HepG2 (cell line): ENCODE data around the gene FAM149A. TPM values are rescaled to one million over a fixed set of nuclear protein-coding genes. Genes with fewer than 3 reads are reported as not detected.

Experiments
- ATAC-seq: fragments of 200-7000 bp; cut with Tn5 transposase; 3 replicates; pipeline ENCODE4 v1.9.1; 2020; ENCODE audit warnings: mild to moderate bottlenecking, moderate library complexity
- BruUV-seq: library from RNA; stranded (reverse); fragments of 400-500 nt; replicated peaks from 2 replicates; lab custom pipeline; 2021; lab: Mats Ljungman, UMichigan
- CTCF ChIA-PET: fragments of 300-600 bp; formaldehyde crosslinking; extraction: SDS; loops from one replicate; lab custom pipeline; 2021; ENCODE audit warnings: low total read pairs, inconsistent platforms, low intra/inter-chr PET ratio; lab: Yijun Ruan, JAX
- POLR2A ChIA-PET: fragments of 350-600 bp; sonication (Branson Sonifier 250); formaldehyde crosslinking; loops from one replicate; lab custom pipeline; 2020; ENCODE audit warnings: antibody characterized with exemption, inconsistent platforms; lab: Yijun Ruan, JAX
- DNase-seq: peaks from one replicate; pipeline ENCODE4 v3.0.0-alpha.2; 2015; ENCODE audit warnings: low spot score
- FAIRE-seq: peaks from 3 replicates; lab custom pipeline; 2011; peaks lifted over from hg19 to GRCh38; lab: Jason Lieb, UNC
- H2AFZ ChIP-seq: one replicate; pipeline ENCODE4 v1.6.1; 2011; ENCODE audit warnings: low read length, inconsistent platforms
- H3K27ac ChIP-seq: fragments of 300-600 bp; 3 replicates; pipeline ENCODE4 v1.8.0; 2011; ENCODE audit warnings: mixed run types, mild to moderate bottlenecking, mixed read lengths, low read length, inconsistent platforms; ENCODE audit not compliant: insufficient read depth; ENCODE audit errors: extremely low read length
- H3K27me3 ChIP-seq, 2 experiments: fragments of 200-600 bp in 1 of 2; 2 replicates in 1 of 2; 3 replicates in 1 of 2; pipeline versions ENCODE4 v1.6.0 to v1.8.0; 2011; ENCODE audit warnings: low read length in 2 of 2, mild to moderate bottlenecking in 2 of 2, moderate library complexity in 2 of 2, inconsistent platforms in 1 of 2; ENCODE audit not compliant: insufficient read depth in 2 of 2, control insufficient read depth in 1 of 2
- H3K36me3 ChIP-seq, 2 experiments: fragments of 200-600 bp in 1 of 2; replicated peaks in 1 of 2; 2 replicates in 1 of 2; 3 replicates in 1 of 2; pipeline versions ENCODE4 v1.5.1 to v1.8.0; 2011; ENCODE audit warnings: low read length in 2 of 2, inconsistent platforms in 1 of 2; ENCODE audit not compliant: insufficient read depth in 2 of 2, control insufficient read depth in 1 of 2
- H3K4me1 ChIP-seq: 2 replicates; pipeline ENCODE4 v1.5.1; 2012; ENCODE audit warnings: low read length, inconsistent platforms; ENCODE audit not compliant: insufficient read depth
- H3K4me2 ChIP-seq: 2 replicates; pipeline ENCODE4 v1.6.0; 2011; ENCODE audit warnings: low read depth, low read length, inconsistent platforms
- H3K4me3 ChIP-seq, 3 experiments: fragments of 200-600 bp in 1 of 3; sonication (generic), shearing (Covaris generic) in 1 of 3; replicated peaks in 1 of 3; 2 replicates each; pipeline ENCODE4 v1.5.1; 2011 to 2016; ENCODE audit warnings: low read length in 3 of 3, inconsistent platforms in 2 of 3, low read depth in 2 of 3, mild to moderate bottlenecking in 2 of 3, control low read depth in 1 of 3, mixed read lengths in 1 of 3; ENCODE audit not compliant: insufficient read depth in 1 of 3
- H3K79me2 ChIP-seq: one replicate; pipeline ENCODE4 v1.6.1; 2011; ENCODE audit warnings: low read length, inconsistent platforms; ENCODE audit not compliant: insufficient read depth
- H3K9ac ChIP-seq: 2 replicates; pipeline ENCODE4 v1.6.0; 2011; ENCODE audit warnings: mild to moderate bottlenecking, low read depth, low read length, inconsistent platforms; ENCODE audit not compliant: insufficient read depth
- H3K9me3 ChIP-seq: 2 replicates; pipeline ENCODE4 v1.5.1; 2012; ENCODE audit warnings: mild to moderate bottlenecking, low read length
- H4K20me1 ChIP-seq: 2 replicates; pipeline ENCODE4 v1.6.0; 2011; ENCODE audit warnings: inconsistent platforms, mild to moderate bottlenecking, low read length, moderate library complexity; ENCODE audit not compliant: insufficient read depth
- AGO2 ChIP-seq: fragments of 200-400 bp; formaldehyde crosslinking; optimal IDR thresholded peaks from 2 replicates; pipeline ENCODE3; 2017; ENCODE audit warnings: mild to moderate bottlenecking, low read depth, low read length, moderate library complexity
- ARID5B ChIP-seq: IDR thresholded peaks from 2 replicates; pipeline ENCODE4 v1.4.0; 2020; ENCODE audit warnings: mild to moderate bottlenecking, missing genetic modification reagents
- EP300 ChIP-seq, 3 experiments: sonication (generic) in 1 of 3; formaldehyde crosslinking in 1 of 3; IDR thresholded peaks; 2 replicates each; pipeline versions ENCODE4 v1.5.1 to v1.6.1; 2011 to 2020; ENCODE audit warnings: low read depth in 2 of 3, low read length in 2 of 3, borderline replicate concordance in 1 of 3, improper control_type of control experiment in 1 of 3, mild to moderate bottlenecking in 1 of 3, missing genetic modification reagents in 1 of 3, moderate library complexity in 1 of 3
- FOXO1 ChIP-seq: sonication (generic); formaldehyde crosslinking; IDR thresholded peaks from 2 replicates; pipeline ENCODE4 v1.4.0; 2020; ENCODE audit warnings: missing genetic modification reagents
- GATAD1 ChIP-seq: IDR thresholded peaks from 2 replicates; pipeline ENCODE4 v1.6.1; 2016; ENCODE audit warnings: missing genetic modification reagents, missing compliant biosample characterization
- MTA1 ChIP-seq: sonication (generic); formaldehyde crosslinking; IDR thresholded peaks from 2 replicates; pipeline ENCODE4 v1.4.0; 2020; ENCODE audit warnings: missing genetic modification reagents, mild to moderate bottlenecking, borderline replicate concordance
- RFX1 ChIP-seq: fragments of 450-650 bp; IDR thresholded peaks from 2 replicates; pipeline ENCODE4 v1.6.1; 2017
- SETDB1 ChIP-seq: sonication (generic); formaldehyde crosslinking; IDR thresholded peaks from 2 replicates; pipeline ENCODE4 v1.5.1; 2020; ENCODE audit warnings: missing genetic modification reagents, mild to moderate bottlenecking, borderline replicate concordance
- TOE1 ChIP-seq: sonication (generic); formaldehyde crosslinking; IDR thresholded peaks from 2 replicates; pipeline ENCODE4 v1.4.0; 2020; ENCODE audit warnings: mild to moderate bottlenecking, missing genetic modification reagents
- ZBTB7B ChIP-seq: sonication (generic); formaldehyde crosslinking; IDR thresholded peaks from 2 replicates; pipeline ENCODE4 v1.4.0; 2020; ENCODE audit warnings: missing genetic modification reagents
- ZNF292 ChIP-seq: sonication (generic); formaldehyde crosslinking; IDR thresholded peaks from 2 replicates; pipeline ENCODE4 v1.8.1; 2022; ENCODE audit warnings: mild to moderate bottlenecking, low read depth, missing genetic modification reagents, borderline replicate concordance
- ZNF552 ChIP-seq: sonication (generic); formaldehyde crosslinking; IDR thresholded peaks from 2 replicates; pipeline ENCODE4 v1.9.0; 2022; ENCODE audit warnings: missing genetic modification reagents, mild to moderate bottlenecking, borderline replicate concordance
- ZNF740 ChIP-seq: sonication (generic); formaldehyde crosslinking; IDR thresholded peaks from 2 replicates; pipeline ENCODE4 v1.4.0; 2020; ENCODE audit warnings: missing genetic modification reagents
- WGBS: methylation state at CpG from one replicate; pipeline ENCODE4 v1.1.6; 2017; ENCODE audit warnings: low lambda C conversion rate; 5-methylcytosine and 5-hydroxymethylcytosine counted together
- in situ Hi-C: cut with HindIII; loops from 2 replicates; pipeline ENCODE4 v1.10.0; 2017; ENCODE audit warnings: low pct_unique_long_range_greater_than_20kb; ENCODE audit not compliant: extremely low pct_ligation_motif_present
- intact Hi-C: fragments of 100-400 bp; cut with micrococcal nuclease; formaldehyde crosslinking; loops from one replicate; pipeline ENCODE4 v1.10.0; 2022; ENCODE audit not compliant: unreplicated experiment
- polyA plus RNA-seq, 8 experiments: library from polyadenylated mRNA; depleted of rRNA in 3 of 8; stranded (reverse) in 7 of 8; unstranded in 1 of 8; fragments of >200 nt; fragmentation: Illumina TruSeq in 4 of 8; extraction: Trizol in 4 of 8; gene quantifications; 2 replicates each; pipeline versions ENCODE4 v1.2.1 to v1.2.3, GENCODE V29; 2011 to 2016; ENCODE audit warnings: low read depth in 4 of 8, missing spikeins in 1 of 8, mixed read lengths in 1 of 8; ENCODE audit not compliant: insufficient read depth in 1 of 8
- total RNA-seq, 5 experiments: library from RNA; depleted of rRNA; stranded (reverse); fragments of >200 nt; fragmentation: Illumina TruSeq; extraction: Trizol; gene quantifications; 2 replicates each; pipeline ENCODE4 v1.2.3, GENCODE V29; 2016; ENCODE audit warnings: low read depth in 1 of 5
- TF ChIP-seq, protein P1 (sequence below): sonication (generic); formaldehyde crosslinking; IDR thresholded peaks from 2 replicates; pipeline ENCODE4 v1.4.0; 2020; ENCODE audit warnings: missing genetic modification reagents
- TF ChIP-seq, protein P2 (sequence below): sonication (generic); formaldehyde crosslinking; conservative IDR thresholded peaks from 2 replicates; pipeline ENCODE4 v1.4.0; 2020; ENCODE audit warnings: missing genetic modification reagents

Gene FAM149A
- total and polyA plus RNA-seq, 2 of the 13 experiments (the other 11 are each of a cell fraction or from before 2014, with no cell fraction given), result not detected

GRCh38 chr4:186150926-186151325 lies 46.4 kb downstream of the FAM149A start:
- ATAC-seq, result peak; percentile 51; the same call in 1 of the 3 replicates
- in situ Hi-C loops, result no loop called here
- no peaks in the 10 kb centered on the region for H4K20me1 ChIP-seq
- DNase-seq, result no peak
- H3K9me3 ChIP-seq, result no peaks in the 10 kb centered on the region
- no TSS peak for BruUV-seq
- no peak overlapping the region for H3K27ac ChIP-seq
- H3K36me3 ChIP-seq, result no peaks in the 10 kb centered on the region
- ChIA-PET CTCF (no interaction called here), POLR2A (no interaction called here)
- H3K4me2 ChIP-seq, result no peak overlapping the region
- no peak overlapping the region for H3K4me3 ChIP-seq
- intact Hi-C loops, result no loop called here
- 45% methylated on average over 13 of the region's 13 CpGs for WGBS
- peaks cover 0 to 22% of the 10 kb centered on the region in 2 experiments; a peak in 2 of 5 replicates for H3K27me3 ChIP-seq
- no peak for FAIRE-seq
- no peak overlapping the region for H2AFZ ChIP-seq
- no peaks in the 10 kb centered on the region for H3K4me1 ChIP-seq
- H3K79me2 ChIP-seq, result no peaks in the 10 kb centered on the region
- H3K9ac ChIP-seq, result no peak overlapping the region
- TF ChIP-seq AGO2 (no peak), ZNF292 (CRISPR knock-in tag) (no peak), ARID5B (CRISPR knock-in tag) (no peak), RFX1 (no peak), MTA1 (CRISPR knock-in tag) (no peak), GATAD1 (CRISPR knock-in tag) (no peak), TOE1 (CRISPR knock-in tag) (no peak), SETDB1 (no peak), ZBTB7B (CRISPR knock-in tag) (no peak), ZNF740 (CRISPR knock-in tag) (no peak), ZNF552 (no peak), EP300 (IDR thresholded peaks at IDR 0.05; ENCODE audit: low read depth in 2 of 2, low read length in 2 of 2) (no peak), EP300 (CRISPR knock-in tag; IDR thresholded peaks at IDR 0.05; ENCODE audit: borderline replicate concordance) (no peak), FOXO1 (CRISPR knock-in tag) (no peak)
- TF ChIP-seq, protein P1, sequence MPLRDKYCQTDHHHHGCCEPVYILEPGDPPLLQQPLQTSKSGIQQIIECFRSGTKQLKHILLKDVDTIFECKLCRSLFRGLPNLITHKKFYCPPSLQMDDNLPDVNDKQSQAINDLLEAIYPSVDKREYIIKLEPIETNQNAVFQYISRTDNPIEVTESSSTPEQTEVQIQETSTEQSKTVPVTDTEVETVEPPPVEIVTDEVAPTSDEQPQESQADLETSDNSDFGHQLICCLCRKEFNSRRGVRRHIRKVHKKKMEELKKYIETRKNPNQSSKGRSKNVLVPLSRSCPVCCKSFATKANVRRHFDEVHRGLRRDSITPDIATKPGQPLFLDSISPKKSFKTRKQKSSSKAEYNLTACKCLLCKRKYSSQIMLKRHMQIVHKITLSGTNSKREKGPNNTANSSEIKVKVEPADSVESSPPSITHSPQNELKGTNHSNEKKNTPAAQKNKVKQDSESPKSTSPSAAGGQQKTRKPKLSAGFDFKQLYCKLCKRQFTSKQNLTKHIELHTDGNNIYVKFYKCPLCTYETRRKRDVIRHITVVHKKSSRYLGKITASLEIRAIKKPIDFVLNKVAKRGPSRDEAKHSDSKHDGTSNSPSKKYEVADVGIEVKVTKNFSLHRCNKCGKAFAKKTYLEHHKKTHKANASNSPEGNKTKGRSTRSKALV (CRISPR knock-in tag), result no peak
- TF ChIP-seq, protein P2, sequence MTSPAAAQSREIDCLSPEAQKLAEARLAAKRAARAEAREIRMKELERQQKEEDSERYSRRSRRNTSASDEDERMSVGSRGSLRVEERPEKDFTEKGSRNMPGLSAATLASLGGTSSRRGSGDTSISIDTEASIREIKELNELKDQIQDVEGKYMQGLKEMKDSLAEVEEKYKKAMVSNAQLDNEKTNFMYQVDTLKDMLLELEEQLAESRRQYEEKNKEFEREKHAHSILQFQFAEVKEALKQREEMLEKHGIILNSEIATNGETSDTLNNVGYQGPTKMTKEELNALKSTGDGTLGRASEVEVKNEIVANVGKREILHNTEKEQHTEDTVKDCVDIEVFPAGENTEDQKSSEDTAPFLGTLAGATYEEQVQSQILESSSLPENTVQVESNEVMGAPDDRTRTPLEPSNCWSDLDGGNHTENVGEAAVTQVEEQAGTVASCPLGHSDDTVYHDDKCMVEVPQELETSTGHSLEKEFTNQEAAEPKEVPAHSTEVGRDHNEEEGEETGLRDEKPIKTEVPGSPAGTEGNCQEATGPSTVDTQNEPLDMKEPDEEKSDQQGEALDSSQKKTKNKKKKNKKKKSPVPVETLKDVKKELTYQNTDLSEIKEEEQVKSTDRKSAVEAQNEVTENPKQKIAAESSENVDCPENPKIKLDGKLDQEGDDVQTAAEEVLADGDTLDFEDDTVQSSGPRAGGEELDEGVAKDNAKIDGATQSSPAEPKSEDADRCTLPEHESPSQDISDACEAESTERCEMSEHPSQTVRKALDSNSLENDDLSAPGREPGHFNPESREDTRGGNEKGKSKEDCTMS (CRISPR knock-in tag), result no peak
